H1 (cell line): ENCODE measurements around the gene TUT1. TPM values are rescaled to one million over a fixed set of nuclear protein-coding genes. Genes with fewer than 3 reads are reported as not detected.

Experiments
- CTCF ChIA-PET: fragments of 300-600 bp; sonication (Branson Sonifier 250); formaldehyde crosslinking; loops from one replicate; lab custom pipeline; 2021; ENCODE audit not compliant: partially characterized antibody; lab: Charles Lee
- POLR2A ChIA-PET: fragments of 300-600 bp; sonication (Branson Sonifier 250); formaldehyde crosslinking; loops from one replicate; lab custom pipeline; 2021; ENCODE audit warnings: inconsistent platforms; ENCODE audit not compliant: partially characterized antibody; lab: Charles Lee
- DNase-seq, 2 experiments: peaks; one replicate each; pipeline versions ENCODE4 v3.0.0 to v3.0.0-alpha.2; 2010 to 2022; ENCODE audit warnings: low spot score in 2 of 2, low read depth in 1 of 2, mixed read lengths in 1 of 2
- FAIRE-seq: peaks from 2 replicates; lab custom pipeline; 2011; peaks lifted over from hg19 to GRCh38; lab: Jason Lieb, UNC
- H2AFZ ChIP-seq: 2 replicates; pipeline ENCODE4 v1.8.1; 2012; ENCODE audit warnings: low read length, inconsistent platforms
- H2AK5ac ChIP-seq: 2 replicates; pipeline ENCODE4 v1.6.1; 2013; ENCODE audit warnings: low read depth, low read length
- H2BK120ac ChIP-seq: replicated peaks from 2 replicates; pipeline ENCODE3; 2013; ENCODE audit warnings: low read depth, low read length, inconsistent platforms
- H2BK12ac ChIP-seq: 2 replicates; pipeline ENCODE4 v1.6.1; 2013; ENCODE audit warnings: low read depth, low read length
- H2BK15ac ChIP-seq: 2 replicates; pipeline ENCODE4 v1.6.1; 2013; ENCODE audit warnings: low read length
- H2BK20ac ChIP-seq: 2 replicates; pipeline ENCODE4 v1.6.1; 2013; ENCODE audit warnings: low read length
- H2BK5ac ChIP-seq: 2 replicates; pipeline ENCODE4 v1.6.1; 2013; ENCODE audit warnings: low read depth, low read length
- H3K14ac ChIP-seq: 2 replicates; pipeline ENCODE4 v1.6.1; 2013; ENCODE audit warnings: inconsistent platforms; ENCODE audit not compliant: insufficient read length
- H3K18ac ChIP-seq: 2 replicates; pipeline ENCODE4 v1.6.1; 2013; ENCODE audit warnings: low read length; ENCODE audit errors: extremely low read depth
- H3K23ac ChIP-seq: 2 replicates; pipeline ENCODE4 v1.6.1; 2013; ENCODE audit warnings: inconsistent platforms; ENCODE audit not compliant: insufficient read length
- H3K23me2 ChIP-seq: 2 replicates; pipeline ENCODE4 v1.6.1; 2013; ENCODE audit warnings: low read depth, low read length
- H3K27ac ChIP-seq: 2 replicates; pipeline ENCODE4 v1.6.1; 2011; ENCODE audit warnings: low read depth, low read length, inconsistent platforms
- H3K27me3 ChIP-seq, 4 experiments: replicated peaks in 1 of 4; 1 replicate in 1 of 4; 2 replicates in 3 of 4; pipeline versions ENCODE4 v1.6.1 to v1.8.1; 2011 to 2013; ENCODE audit warnings: low read length in 3 of 4, mild to moderate bottlenecking in 3 of 4, inconsistent platforms in 2 of 4, mixed read lengths in 2 of 4, moderate library complexity in 1 of 4; ENCODE audit not compliant: control insufficient read depth in 3 of 4, insufficient read depth in 3 of 4; ENCODE audit errors: extremely low read depth in 1 of 4
- H3K36me3 ChIP-seq, 4 experiments: 2 replicates each; pipeline versions ENCODE4 v1.6.1 to v1.8.1; 2011 to 2013; ENCODE audit warnings: mild to moderate bottlenecking in 4 of 4, low read length in 3 of 4, moderate library complexity in 2 of 4, control low read depth in 1 of 4, inconsistent platforms in 1 of 4; ENCODE audit not compliant: insufficient read depth in 4 of 4, control insufficient read depth in 2 of 4
- H3K4ac ChIP-seq: replicated peaks from 2 replicates; pipeline ENCODE3; 2013; ENCODE audit warnings: low read length, low read depth, mixed read lengths, inconsistent platforms; ENCODE audit not compliant: insufficient read length
- H3K4me1 ChIP-seq, 4 experiments: replicated peaks in 1 of 4; 1 replicate in 1 of 4; 2 replicates in 3 of 4; pipeline versions ENCODE4 v1.6.1 to v1.8.1; 2011 to 2013; ENCODE audit warnings: low read length in 3 of 4, inconsistent platforms in 2 of 4, mixed read lengths in 1 of 4; ENCODE audit not compliant: insufficient read depth in 4 of 4, control insufficient read depth in 3 of 4
- H3K4me2 ChIP-seq, 2 experiments: 2 replicates each; pipeline versions ENCODE4 v1.6.1 to v1.8.1; 2011 to 2013; ENCODE audit warnings: low read depth in 2 of 2, low read length in 2 of 2, control low read depth in 1 of 2, inconsistent platforms in 1 of 2, mild to moderate bottlenecking in 1 of 2; ENCODE audit not compliant: insufficient read depth in 1 of 2
- H3K4me3 ChIP-seq, 4 experiments: fragments of 200-600, 300-600 bp in 1 of 4; sonication (generic), shearing (Covaris generic), sonication (Bioruptor Twin) in 1 of 4; 2 replicates each; pipeline versions ENCODE4 v1.5.1 to v1.8.1; 2011 to 2016; ENCODE audit warnings: low read length in 4 of 4, low read depth in 3 of 4, control low read depth in 2 of 4, inconsistent platforms in 2 of 4, mild to moderate bottlenecking in 2 of 4, mixed read lengths in 1 of 4, moderate library complexity in 1 of 4; ENCODE audit not compliant: insufficient read depth in 2 of 4; ENCODE audit errors: extremely low read depth in 1 of 4
- H3K56ac ChIP-seq: replicated peaks from 2 replicates; pipeline ENCODE3; 2013; ENCODE audit warnings: low read depth, mild to moderate bottlenecking, mixed read lengths, low read length, inconsistent platforms; ENCODE audit not compliant: insufficient read length
- H3K79me1 ChIP-seq: 2 replicates; pipeline ENCODE4 v1.6.1; 2013; ENCODE audit warnings: low read depth, low read length, control low read depth
- H3K79me2 ChIP-seq, 2 experiments: 2 replicates each; pipeline versions ENCODE4 v1.6.1 to v1.8.1; 2012 to 2013; ENCODE audit warnings: low read length in 2 of 2, mild to moderate bottlenecking in 2 of 2, inconsistent platforms in 1 of 2; ENCODE audit not compliant: insufficient read depth in 2 of 2, control insufficient read depth in 1 of 2
- H3K9ac ChIP-seq, 4 experiments: replicated peaks in 1 of 4; 1 replicate in 1 of 4; 2 replicates in 3 of 4; pipeline versions ENCODE4 v1.6.1 to v1.8.1; 2011 to 2013; ENCODE audit warnings: low read depth in 3 of 4, low read length in 3 of 4, control low read depth in 2 of 4, mild to moderate bottlenecking in 2 of 4, moderate library complexity in 2 of 4, inconsistent platforms in 1 of 4; ENCODE audit errors: extremely low read depth in 1 of 4
- H3K9me3 ChIP-seq, 2 experiments: 2 replicates each; pipeline versions ENCODE4 v1.6.1 to v1.8.1; 2012 to 2013; ENCODE audit warnings: mild to moderate bottlenecking in 2 of 2, moderate library complexity in 2 of 2, control low read depth in 1 of 2, inconsistent platforms in 1 of 2, low read depth in 1 of 2, low read length in 1 of 2, mixed read lengths in 1 of 2; ENCODE audit not compliant: insufficient read depth in 2 of 2
- H4K20me1 ChIP-seq, 2 experiments: replicated peaks in 1 of 2; 2 replicates each; pipeline versions ENCODE3 to v1.8.1; 2011 to 2013; ENCODE audit warnings: inconsistent platforms in 2 of 2, low read length in 2 of 2, mild to moderate bottlenecking in 1 of 2; ENCODE audit not compliant: insufficient read depth in 2 of 2, control insufficient read depth in 1 of 2
- H4K5ac ChIP-seq: 2 replicates; pipeline ENCODE4 v1.6.1; 2013; ENCODE audit warnings: low read length, low read depth, mixed read lengths, inconsistent platforms; ENCODE audit not compliant: insufficient read length
- H4K8ac ChIP-seq: 2 replicates; pipeline ENCODE4 v1.8.0; 2013; ENCODE audit warnings: mild to moderate bottlenecking, moderate library complexity, low read length, inconsistent platforms; ENCODE audit not compliant: insufficient read depth; ENCODE audit errors: extremely low read depth
- H4K91ac ChIP-seq: replicated peaks from 2 replicates; pipeline ENCODE3; 2013; ENCODE audit warnings: low read length, mixed read lengths, inconsistent platforms; ENCODE audit not compliant: insufficient read length
- ATF2 ChIP-seq: IDR thresholded peaks from 2 replicates; pipeline ENCODE4 v1.6.1; 2012; ENCODE audit warnings: low read length, inconsistent platforms
- CTCF ChIP-seq, 3 experiments: IDR thresholded peaks; 1 replicate in 2 of 3; 2 replicates in 1 of 3; pipeline versions ENCODE4 v1.5.1 to v1.6.1; 2011; ENCODE audit warnings: low read length in 3 of 3, mild to moderate bottlenecking in 3 of 3, inconsistent platforms in 2 of 3, low read depth in 1 of 3, moderate library complexity in 1 of 3; ENCODE audit not compliant: insufficient read depth in 1 of 3; ENCODE audit errors: control extremely low read depth in 1 of 3
- TBP ChIP-seq: IDR thresholded peaks from 2 replicates; pipeline ENCODE4 v1.6.1; 2011; ENCODE audit warnings: low read depth, low read length, improper control_type of control experiment
- WGBS, 2 experiments: shearing (Covaris generic) in 1 of 2; methylation state at CpG; one replicate each; pipeline versions ENCODE4 v1.1.6 to v1.1.7; 2013 to 2015; ENCODE audit warnings: low lambda C conversion rate in 2 of 2, mixed read lengths in 2 of 2, inconsistent platforms in 1 of 2, low coverage in 1 of 2, missing lambda C conversion rate in 1 of 2; ENCODE audit not compliant: insufficient replicate concordance in 2 of 2, insufficient coverage in 1 of 2, insufficient read length in 1 of 2; ENCODE audit errors: extremely low coverage in 1 of 2, missing lambda C conversion rate in 1 of 2; 5-methylcytosine and 5-hydroxymethylcytosine counted together
- polyA plus RNA-seq, 7 experiments: library from polyadenylated mRNA; depleted of rRNA in 3 of 7; stranded (reverse) in 5 of 7; unstranded in 2 of 7; fragments of >200 nt in 5 of 7; fragments of 200-250 nt in 2 of 7; gene quantifications; 1 replicate in 5 of 7; 2 replicates in 1 of 7; 4 replicates in 1 of 7; pipeline versions ENCODE4 v1.2.1 to v1.2.3, GENCODE V29; 2011 to 2013; ENCODE audit warnings: missing spikeins in 2 of 7, mixed read lengths in 2 of 7
- total RNA-seq: library from RNA; stranded (reverse); fragmentation: NEBNext Ultra II Directional; extraction: Animal tissue kit (Norgen Biotek cat#: 25700); gene quantifications from 2 replicates; pipeline ENCODE4 v1.2.1, GENCODE V29; 2021

TUT1 gene
- total and polyA plus RNA-seq, 2 of the 8 experiments (the other 6 are each of a cell fraction or from before 2014, with no cell fraction given), result 17.8 to 24.6 TPM

GRCh38 chr11:62588966-62589637 lies 2.2 kb downstream of the TUT1 start:
- H2BK5ac ChIP-seq, result no peak overlapping the region
- DNase-seq (no peak), FAIRE-seq (no peak)
- no peak overlapping the region for H3K23ac ChIP-seq
- H2AK5ac ChIP-seq, result no peak overlapping the region
- H3K27me3 ChIP-seq, result no peaks in the 10 kb centered on the region
- H4K8ac ChIP-seq, result no peak overlapping the region
- peaks cover 0 to 2% of the 10 kb centered on the region in 2 experiments for H4K20me1 ChIP-seq
- WGBS, 2 experiments, result 80% methylated on average over 18 of the region's 18 CpGs; no CpG with 5 or more reads in 1 of the 2 experiments
- H3K9ac ChIP-seq, result no peak overlapping the region; a peak in 1 of 7 replicates
- no peak overlapping the region for H3K4me2 ChIP-seq
- H2BK15ac ChIP-seq, result no peak overlapping the region
- H3K4me1 ChIP-seq, result peaks cover 0 to 3% (median under 1%) of the 10 kb centered on the region in 4 experiments; a peak in 5 of 7 replicates
- H4K91ac ChIP-seq, result no peak overlapping the region
- no peak overlapping the region for H3K18ac ChIP-seq
- no peak overlapping the region for H3K4ac ChIP-seq
- no peak overlapping the region for H3K27ac ChIP-seq
- H3K23me2 ChIP-seq, result peaks cover 6% of the 10 kb centered on the region
- H3K4me3 ChIP-seq, result no peak overlapping the region
- H3K79me2 ChIP-seq, result peaks cover 0 to 18% of the 10 kb centered on the region in 2 experiments; a peak in 2 of 4 replicates
- peaks cover 4% of the 10 kb centered on the region; the same call in 1 of the 2 replicates for H3K79me1 ChIP-seq
- H2AFZ ChIP-seq, result no peak overlapping the region
- H2BK120ac ChIP-seq, result no peak overlapping the region
- no peak overlapping the region for H3K56ac ChIP-seq
- no peaks in the 10 kb centered on the region for H3K9me3 ChIP-seq
- no peak overlapping the region for H2BK20ac ChIP-seq
- ChIA-PET POLR2A (interaction anchor here (0.5 to 9.7 kb wide), 4 partner anchors 10 to 76 kb away, joined by 3 to 167 read pairs (median 4); partner anchors contain the start of genes C11orf98, CSKMT, EEF1G and MTA2), CTCF (interaction anchor here (0.6 to 2.5 kb wide), 17 partner anchors 12 to 260 kb away, joined by 3 to 15 read pairs (median 4); partner anchors contain the start of genes B3GAT3, C11orf98, CSKMT and INTS5)
- H4K5ac ChIP-seq, result no peak overlapping the region
- H3K36me3 ChIP-seq, result peaks cover 0 to 31% (median 5%) of the 10 kb centered on the region in 4 experiments; a peak in 6 of 8 replicates
- H3K14ac ChIP-seq, result no peak overlapping the region
- H2BK12ac ChIP-seq, result no peak overlapping the region
- TF ChIP-seq TBP (no peak), ATF2 (no peak), CTCF (IDR thresholded peaks at IDR 0.05; ENCODE audit: control extremely low read depth in 1 of 3, insufficient read depth in 1 of 3, low read depth in 1 of 3, low read length in 3 of 3) (peak in 2 of 3 experiments; percentile 16 to 45; a peak in 3 of 4 replicates)
